Colonic mucosa (tissue), 4 donors: ENCODE results near the gene ACE2. TPM values are rescaled to one million over a fixed set of nuclear protein-coding genes. Genes with fewer than 3 reads are reported as not detected.

ENCODE experiments used
- DNase-seq: peaks from one replicate; pipeline ENCODE4 v3.0.0-alpha.2; 2020
- H3K27ac ChIP-seq: fragments of 200-600 bp; one replicate; pipeline ENCODE4 v1.8.0; 2021
- H3K27me3 ChIP-seq: fragments of 200-600 bp; one replicate; pipeline ENCODE4 v1.8.0; 2021
- H3K36me3 ChIP-seq: fragments of 200-600 bp; one replicate; pipeline ENCODE4 v1.8.0; 2021
- H3K4me1 ChIP-seq: fragments of 200-600 bp; one replicate; pipeline ENCODE4 v1.8.0; 2021; ENCODE audit warnings: mild to moderate bottlenecking
- H3K4me3 ChIP-seq: fragments of 200-600 bp; one replicate; pipeline ENCODE4 v1.8.0; 2021
- H3K9ac ChIP-seq, 2 donors: one replicate each; pipeline ENCODE4 v1.7.0; 2013; ENCODE audit warnings: control low read depth in 2 of 2, low read depth in 2 of 2, low read length in 2 of 2
- H3K9me3 ChIP-seq: fragments of 200-600 bp; one replicate; pipeline ENCODE4 v1.8.0; 2021
- intact Hi-C: fragments of 100-400 bp; cut with DNase I; formaldehyde crosslinking; loops from one replicate; pipeline ENCODE4 v1.14.1; 2022
- total RNA-seq, 2 donors: library from RNA; stranded (reverse); fragmentation: NEBNext Ultra II Directional in 1 of 2; extraction: Animal tissue kit (Norgen Biotek cat#: 25700) in 1 of 2; gene quantifications; one replicate each; pipeline ENCODE4 v1.2.1, GENCODE V29; 2021
- TF ChIP-seq, protein P1 (sequence below): fragments of 200-600 bp; IDR thresholded peaks from one replicate; pipeline ENCODE4 v1.8.0; 2022; ENCODE audit warnings: antibody characterized with exemption, mild to moderate bottlenecking
- donor health status: healthy.
- donor health status: DM: no; HTN: no; CAD: no.
- donor health status: DM: no; HTN: no; CAD: no.

ACE2 gene
- total RNA-seq, 2 donors from 2014 or later: 19.5 to 38.7 TPM

GRCh38 chrX:15616531-15616930 lies 15.8 kb upstream of the ACE2 start:
- no peak for DNase-seq
- TF ChIP-seq, protein P1, sequence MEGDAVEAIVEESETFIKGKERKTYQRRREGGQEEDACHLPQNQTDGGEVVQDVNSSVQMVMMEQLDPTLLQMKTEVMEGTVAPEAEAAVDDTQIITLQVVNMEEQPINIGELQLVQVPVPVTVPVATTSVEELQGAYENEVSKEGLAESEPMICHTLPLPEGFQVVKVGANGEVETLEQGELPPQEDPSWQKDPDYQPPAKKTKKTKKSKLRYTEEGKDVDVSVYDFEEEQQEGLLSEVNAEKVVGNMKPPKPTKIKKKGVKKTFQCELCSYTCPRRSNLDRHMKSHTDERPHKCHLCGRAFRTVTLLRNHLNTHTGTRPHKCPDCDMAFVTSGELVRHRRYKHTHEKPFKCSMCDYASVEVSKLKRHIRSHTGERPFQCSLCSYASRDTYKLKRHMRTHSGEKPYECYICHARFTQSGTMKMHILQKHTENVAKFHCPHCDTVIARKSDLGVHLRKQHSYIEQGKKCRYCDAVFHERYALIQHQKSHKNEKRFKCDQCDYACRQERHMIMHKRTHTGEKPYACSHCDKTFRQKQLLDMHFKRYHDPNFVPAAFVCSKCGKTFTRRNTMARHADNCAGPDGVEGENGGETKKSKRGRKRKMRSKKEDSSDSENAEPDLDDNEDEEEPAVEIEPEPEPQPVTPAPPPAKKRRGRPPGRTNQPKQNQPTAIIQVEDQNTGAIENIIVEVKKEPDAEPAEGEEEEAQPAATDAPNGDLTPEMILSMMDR: no peak
- no peak overlapping the region for H3K27ac ChIP-seq
- no peaks in the 10 kb centered on the region for H3K9me3 ChIP-seq
- no peaks in the 10 kb centered on the region for H3K36me3 ChIP-seq
- no peak overlapping the region for H3K4me3 ChIP-seq
- H3K9ac ChIP-seq: no peak overlapping the region
- intact Hi-C loops: no loop called here
- peaks cover 8% of the 10 kb centered on the region for H3K27me3 ChIP-seq
- H3K4me1 ChIP-seq: no peaks in the 10 kb centered on the region

GRCh38 chrX:15607067-15607466 lies 6.3 kb upstream of the ACE2 start:
- H3K9ac ChIP-seq: no peak overlapping the region
- DNase-seq: no peak
- H3K27me3 ChIP-seq: no peaks in the 10 kb centered on the region
- H3K4me1 ChIP-seq: no peaks in the 10 kb centered on the region
- intact Hi-C loops: no loop called here
- peak overlapping the region; percentile 22 for H3K27ac ChIP-seq
- H3K36me3 ChIP-seq: no peaks in the 10 kb centered on the region
- no peaks in the 10 kb centered on the region for H3K9me3 ChIP-seq
- H3K4me3 ChIP-seq: no peak overlapping the region
- TF ChIP-seq, protein P1: no peak

GRCh38 chrX:15606136-15606535 lies 5.4 kb upstream of the ACE2 start:
- Histone ChIP-seq H3K27ac (peak overlapping the region; percentile 24), H3K9me3 (no peaks in the 10 kb centered on the region), H3K4me3 (no peak overlapping the region), H3K36me3 (no peaks in the 10 kb centered on the region), H3K9ac (no peak overlapping the region), H3K4me1 (no peaks in the 10 kb centered on the region), H3K27me3 (no peaks in the 10 kb centered on the region)
- TF ChIP-seq, protein P1: no peak
- DNase-seq: peak; percentile 38
- intact Hi-C loops: no loop called here

GRCh38 chrX:15605226-15605625 lies 4.5 kb upstream of the ACE2 start:
- TF ChIP-seq, protein P1: no peak
- intact Hi-C loops: no loop called here
- Histone ChIP-seq H3K9ac (no peak overlapping the region), H3K27me3 (no peaks in the 10 kb centered on the region), H3K27ac (peak overlapping the region; percentile 24), H3K36me3 (no peaks in the 10 kb centered on the region), H3K9me3 (no peaks in the 10 kb centered on the region), H3K4me1 (no peaks in the 10 kb centered on the region), H3K4me3 (no peak overlapping the region)
- no peak for DNase-seq

- Histone ChIP-seq H3K9me3 (no peaks in the 10 kb centered on the region), H3K27ac (no peak overlapping the region), H3K27me3 (no peaks in the 10 kb centered on the region), H3K4me1 (no peaks in the 10 kb centered on the region), H3K36me3 (no peaks in the 10 kb centered on the region), H3K4me3 (no peak overlapping the region), H3K9ac (no peak overlapping the region)
- intact Hi-C loops: no loop called here
- TF ChIP-seq, protein P1: no peak
- no peak for DNase-seq
Measured at GRCh38 chrX:15602761-15603160, 2.0 kb upstream of the ACE2 start.

- H3K27ac ChIP-seq: no peak overlapping the region
- no peaks in the 10 kb centered on the region for H3K36me3 ChIP-seq
- H3K4me1 ChIP-seq: no peaks in the 10 kb centered on the region
- TF ChIP-seq, protein P1: no peak
- DNase-seq: no peak
- H3K9ac ChIP-seq: no peak overlapping the region
- H3K4me3 ChIP-seq: no peak overlapping the region
- H3K9me3 ChIP-seq: no peaks in the 10 kb centered on the region
- intact Hi-C loops: no loop called here
- no peaks in the 10 kb centered on the region for H3K27me3 ChIP-seq
Measured at GRCh38 chrX:15601932-15602331, 1.2 kb upstream of the ACE2 start.
